GM21717 (cell line): Measurements from ENCODE around the gene KIZ.

Source experiments
- ATAC-seq: cut with Tn5 transposase; IDR thresholded peaks from one replicate; pipeline ENCODE4 v1.9.1; 2021; ENCODE audit warnings: mild to moderate bottlenecking, moderate library complexity; ENCODE audit not compliant: unreplicated experiment

Gene KIZ, protein sequence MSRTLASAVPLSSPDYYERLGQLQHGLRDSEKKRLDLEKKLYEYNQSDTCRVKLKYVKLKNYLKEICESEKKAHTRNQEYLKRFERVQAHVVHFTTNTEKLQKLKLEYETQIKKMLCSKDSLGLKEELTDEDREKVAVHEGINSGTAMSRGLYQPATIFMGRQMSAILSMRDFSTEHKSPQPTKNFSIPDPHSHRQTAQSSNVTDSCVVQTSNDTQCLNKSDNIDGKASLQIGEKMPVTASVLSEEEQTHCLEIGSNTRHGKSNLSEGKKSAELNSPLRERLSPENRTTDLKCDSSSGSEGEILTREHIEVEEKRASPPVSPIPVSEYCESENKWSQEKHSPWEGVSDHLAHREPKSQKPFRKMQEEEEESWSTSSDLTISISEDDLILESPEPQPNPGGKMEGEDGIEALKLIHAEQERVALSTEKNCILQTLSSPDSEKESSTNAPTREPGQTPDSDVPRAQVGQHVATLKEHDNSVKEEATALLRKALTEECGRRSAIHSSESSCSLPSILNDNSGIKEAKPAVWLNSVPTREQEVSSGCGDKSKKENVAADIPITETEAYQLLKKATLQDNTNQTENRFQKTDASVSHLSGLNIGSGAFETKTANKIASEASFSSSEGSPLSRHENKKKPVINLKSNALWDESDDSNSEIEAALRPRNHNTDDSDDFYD

GRCh38 chr20:21125849-21126580 is at the start of gene KIZ:
Gene KIZ, plus strand, starts transcription at chr20:21126082. Its CDS starts 34 bp downstream, at chr20:21126116.
- ATAC-seq: peak; percentile 98

GRCh38 chr20:21077809-21078345 is 48.0 kb upstream of the KIZ start:
- no peak for ATAC-seq

GRCh38 chr20:21082584-21082983 is 43.3 kb upstream of the KIZ start:
- no peak for ATAC-seq

DNA sequence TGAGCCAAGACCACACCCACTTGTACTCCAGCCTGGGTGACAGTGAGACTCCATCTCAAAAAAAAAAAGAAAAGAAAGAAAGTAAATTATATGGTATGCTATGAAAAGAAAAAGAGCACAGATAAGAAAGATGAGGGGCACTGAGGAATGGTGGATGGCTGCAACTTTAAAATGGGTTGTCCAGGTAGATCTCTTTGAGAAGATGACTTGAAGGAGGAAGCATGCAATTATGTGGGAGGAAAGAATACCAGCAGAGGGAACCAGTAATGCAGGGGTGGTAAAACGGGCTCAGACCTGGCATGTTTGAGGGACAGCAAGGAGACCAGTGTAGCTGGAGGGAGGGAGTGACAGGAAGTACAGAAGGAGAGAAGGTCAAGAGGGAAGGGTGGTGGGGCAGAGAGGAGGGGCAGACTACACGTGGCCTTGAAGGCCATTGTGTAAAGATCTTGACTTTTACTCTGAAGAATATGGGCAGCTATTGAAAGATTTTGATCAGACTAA is 42.0 kb upstream of the KIZ start:
- no peak for ATAC-seq

- ATAC-seq: no peak
Observed at GRCh38 chr20:21087862-21088540, 37.9 kb upstream of the KIZ start.

GRCh38 chr20:21089391-21089790 is 36.5 kb upstream of the KIZ start:
- ATAC-seq: no peak

GRCh38 chr20:21090111-21090618 is 35.7 kb upstream of the KIZ start:
- no peak for ATAC-seq

DNA sequence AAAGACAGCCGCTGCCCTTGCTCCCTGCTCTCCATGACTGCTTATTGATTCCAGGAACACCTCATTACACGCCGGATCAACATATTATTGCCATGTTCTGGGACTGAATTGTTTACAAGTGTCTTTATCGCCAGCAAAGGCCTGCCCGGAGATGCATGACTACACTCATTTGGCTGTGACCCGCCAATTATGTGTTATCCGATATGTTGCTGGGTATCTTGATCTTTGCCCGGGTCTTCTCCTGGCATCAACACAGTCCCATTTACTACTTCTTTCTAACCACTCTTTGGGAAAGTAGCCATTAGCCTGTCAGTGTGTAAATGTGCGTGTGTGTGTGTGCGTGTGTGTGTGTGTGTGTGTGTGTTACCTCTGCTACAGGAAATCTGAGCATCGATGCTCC is 35.2 kb upstream of the KIZ start:
- no peak for ATAC-seq

- ATAC-seq: no peak
Observed at GRCh38 chr20:21092806-21093205, 33.1 kb upstream of the KIZ start.

- ATAC-seq: peak; percentile 44
Observed at GRCh38 chr20:21096321-21097043, 29.4 kb upstream of the KIZ start.

DNA sequence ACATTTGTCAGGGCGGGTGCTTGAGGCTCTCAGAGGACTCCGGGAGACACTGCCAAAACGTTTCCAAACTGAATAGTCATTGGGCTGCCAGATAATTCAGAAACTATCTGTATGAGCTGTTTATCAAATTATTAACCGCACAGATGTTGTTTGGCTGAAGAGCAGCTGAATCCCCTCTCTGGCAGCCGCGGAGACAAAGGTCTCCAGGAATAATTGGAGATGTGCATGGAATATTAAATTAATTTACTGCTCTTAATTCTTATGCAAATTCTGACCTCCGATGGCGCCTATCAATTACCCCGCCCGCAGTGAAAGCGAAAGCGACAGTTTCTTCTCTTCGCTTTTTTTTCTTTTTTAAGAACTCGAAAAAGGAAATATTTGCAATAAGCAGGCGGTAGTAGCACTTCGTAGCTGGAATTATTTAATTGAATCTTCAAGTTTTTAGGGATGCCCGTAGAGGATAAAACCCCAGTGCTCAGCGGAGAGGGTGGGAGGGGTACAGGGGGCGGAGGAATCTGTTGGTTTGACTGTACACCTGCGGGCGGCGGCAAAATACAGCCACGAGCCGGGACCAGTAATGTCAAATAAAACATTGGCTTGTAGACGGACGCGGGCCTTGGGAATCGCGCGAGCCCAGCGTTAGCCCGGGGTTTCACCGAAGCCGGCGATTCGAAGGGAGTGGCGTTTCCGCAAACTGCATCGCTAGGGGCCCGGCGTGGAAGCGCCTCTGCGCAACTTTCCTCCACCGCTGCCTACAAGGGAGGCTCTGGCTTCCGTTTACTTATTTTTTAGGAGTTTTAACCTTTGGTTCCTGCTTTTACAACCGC is 25.9 kb upstream of the KIZ start:
- peak; percentile 45 for ATAC-seq

- no peak for ATAC-seq
Observed at GRCh38 chr20:21100578-21101452, 25.1 kb upstream of the KIZ start.

DNA sequence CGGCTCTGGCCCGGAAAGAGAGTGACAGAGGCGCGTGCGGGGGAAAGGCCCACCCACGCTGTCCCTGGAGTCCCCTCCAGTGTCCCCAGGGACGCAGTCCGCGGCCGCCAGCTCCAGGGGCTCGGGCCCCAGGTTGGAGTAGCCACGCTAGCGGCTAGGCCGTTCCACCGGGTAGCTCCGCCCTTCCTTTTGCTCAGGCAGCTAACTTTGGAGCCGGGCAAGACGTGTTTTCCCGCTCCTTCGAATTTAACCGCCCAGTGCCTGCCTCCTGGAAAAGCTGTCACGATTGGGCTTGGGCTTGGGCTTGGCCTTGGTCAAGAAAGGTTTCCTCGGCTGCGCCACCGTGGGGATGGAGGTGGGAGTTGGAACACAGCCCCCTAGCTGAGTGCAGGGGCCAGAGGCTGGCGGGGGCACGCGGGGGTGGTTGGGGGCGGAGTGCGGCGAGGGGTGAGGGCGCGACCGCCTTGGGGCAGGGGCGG is 24.4 kb upstream of the KIZ start:
- ATAC-seq: no peak

GRCh38 chr20:21101932-21102575 is 23.8 kb upstream of the KIZ start:
- no peak for ATAC-seq

- ATAC-seq: no peak
Observed at GRCh38 chr20:21102603-21103311, 23.1 kb upstream of the KIZ start.

GRCh38 chr20:21103582-21104465 is 22.1 kb upstream of the KIZ start:
- no peak for ATAC-seq
